ENCODE measurements around the gene STK17B.
A peak's percentile ranks its signal among the peaks of the same experiment; 100 is the strongest.
"Not testable (repeated sequence)": the region's sequence is repeated elsewhere in the genome, so short reads cannot be mapped to it uniquely, and the experiment has no call there.

The STK17B gene

GRCh38 chr2:196200557-196200956 lies 29.2 kb upstream of the STK17B start:
- H3K4me3 Mint-ChIP-seq, result peak overlapping the region; percentile 63
- DNase-seq (ENCODE audit: low spot score), result peak; percentile 62
- peaks cover 45% of the 10 kb centered on the region for H3K4me1 Mint-ChIP-seq (ENCODE audit: low read depth)
- H3K36me3 Mint-ChIP-seq (ENCODE audit: low read depth), result peaks cover 18% of the 10 kb centered on the region
- peak overlapping the region; percentile 85 for H3K27ac Mint-ChIP-seq
- H3K27me3 Mint-ChIP-seq (ENCODE audit: low read depth), result no peaks in the 10 kb centered on the region
- peaks cover 11% of the 10 kb centered on the region for H3K9me3 Mint-ChIP-seq

GRCh38 chr2:196195758-196196157 lies 24.4 kb upstream of the STK17B start:
- no peak for DNase-seq (ENCODE audit: low spot score)
- Mint-ChIP-seq H3K4me3 (no peak overlapping the region), H3K27me3 (ENCODE audit: low read depth) (no peaks in the 10 kb centered on the region), H3K9me3 (peaks cover 28% of the 10 kb centered on the region), H3K36me3 (ENCODE audit: low read depth) (peaks cover 29% of the 10 kb centered on the region), H3K27ac (peak overlapping the region; percentile 61), H3K4me1 (ENCODE audit: low read depth) (peaks cover 52% of the 10 kb centered on the region)

GRCh38 chr2:196195302-196195701 lies 23.9 kb upstream of the STK17B start:
- H3K36me3 Mint-ChIP-seq (ENCODE audit: low read depth), result peaks cover 29% of the 10 kb centered on the region
- H3K9me3 Mint-ChIP-seq, result peaks cover 28% of the 10 kb centered on the region
- H3K4me1 Mint-ChIP-seq (ENCODE audit: low read depth), result peaks cover 52% of the 10 kb centered on the region
- H3K27me3 Mint-ChIP-seq (ENCODE audit: low read depth), result no peaks in the 10 kb centered on the region
- H3K27ac Mint-ChIP-seq, result no peak overlapping the region
- DNase-seq (ENCODE audit: low spot score), result no peak
- peak overlapping the region; percentile 30 for H3K4me3 Mint-ChIP-seq

GRCh38 chr2:196191541-196191940 lies 20.2 kb upstream of the STK17B start:
- Mint-ChIP-seq H3K4me1 (ENCODE audit: low read depth) (peaks cover 49% of the 10 kb centered on the region), H3K4me3 (no peak overlapping the region), H3K27me3 (ENCODE audit: low read depth) (no peaks in the 10 kb centered on the region), H3K9me3 (peaks cover 35% of the 10 kb centered on the region), H3K27ac (no peak overlapping the region), H3K36me3 (ENCODE audit: low read depth) (peaks cover 33% of the 10 kb centered on the region)
- DNase-seq (ENCODE audit: low spot score), result no peak

- Mint-ChIP-seq H3K27ac (no peak overlapping the region), H3K36me3 (ENCODE audit: low read depth) (peaks cover 27% of the 10 kb centered on the region), H3K27me3 (ENCODE audit: low read depth) (no peaks in the 10 kb centered on the region), H3K9me3 (peaks cover 30% of the 10 kb centered on the region), H3K4me1 (ENCODE audit: low read depth) (peaks cover 50% of the 10 kb centered on the region), H3K4me3 (no peak overlapping the region)
- no peak for DNase-seq (ENCODE audit: low spot score)
These were observed 16.6 kb upstream of the STK17B start for GRCh38 chr2:196187898-196188458.

GRCh38 chr2:196187175-196187700 lies 15.9 kb upstream of the STK17B start:
- not testable (repeated sequence) for H3K4me3 Mint-ChIP-seq; H3K27me3 Mint-ChIP-seq (ENCODE audit: low read depth); DNase-seq (ENCODE audit: low spot score); H3K27ac Mint-ChIP-seq
- Mint-ChIP-seq H3K4me1 (ENCODE audit: low read depth) (peaks cover 53% of the 10 kb centered on the region), H3K9me3 (peaks cover 24% of the 10 kb centered on the region), H3K36me3 (ENCODE audit: low read depth) (peaks cover 22% of the 10 kb centered on the region)

- Mint-ChIP-seq H3K27ac (no peak overlapping the region), H3K4me3 (no peak overlapping the region), H3K9me3 (peaks cover 20% of the 10 kb centered on the region), H3K4me1 (ENCODE audit: low read depth) (peaks cover 54% of the 10 kb centered on the region), H3K27me3 (ENCODE audit: low read depth) (no peaks in the 10 kb centered on the region), H3K36me3 (ENCODE audit: low read depth) (peaks cover 19% of the 10 kb centered on the region)
- DNase-seq (ENCODE audit: low spot score), result no peak
These were observed 15.0 kb upstream of the STK17B start for GRCh38 chr2:196186266-196186980.

- no peak for DNase-seq (ENCODE audit: low spot score)
- H3K4me3 Mint-ChIP-seq, result peak overlapping the region; percentile 35
- peaks cover 58% of the 10 kb centered on the region for H3K4me1 Mint-ChIP-seq (ENCODE audit: low read depth)
- peaks cover 24% of the 10 kb centered on the region for H3K36me3 Mint-ChIP-seq (ENCODE audit: low read depth)
- H3K27ac Mint-ChIP-seq, result peak overlapping the region; percentile 88
- H3K27me3 Mint-ChIP-seq (ENCODE audit: low read depth), result no peaks in the 10 kb centered on the region
- H3K9me3 Mint-ChIP-seq, result peaks cover 20% of the 10 kb centered on the region
These were observed 13.5 kb upstream of the STK17B start for GRCh38 chr2:196184921-196185320.

- H3K27ac Mint-ChIP-seq, result peak overlapping the region; percentile 88
- no peaks in the 10 kb centered on the region for H3K27me3 Mint-ChIP-seq (ENCODE audit: low read depth)
- H3K36me3 Mint-ChIP-seq (ENCODE audit: low read depth), result peaks cover 26% of the 10 kb centered on the region
- H3K9me3 Mint-ChIP-seq, result peaks cover 20% of the 10 kb centered on the region
- peaks cover 66% of the 10 kb centered on the region for H3K4me1 Mint-ChIP-seq (ENCODE audit: low read depth)
- peak overlapping the region; percentile 76 for H3K4me3 Mint-ChIP-seq
- DNase-seq (ENCODE audit: low spot score), result no peak
These were observed 12.3 kb upstream of the STK17B start for GRCh38 chr2:196183528-196184231.

GRCh38 chr2:196183172-196183473 lies 11.7 kb upstream of the STK17B start:
- peaks cover 25% of the 10 kb centered on the region for H3K36me3 Mint-ChIP-seq (ENCODE audit: low read depth)
- H3K4me3 Mint-ChIP-seq, result peak overlapping the region; percentile 76
- H3K27me3 Mint-ChIP-seq (ENCODE audit: low read depth), result no peaks in the 10 kb centered on the region

GRCh38 chr2:196182439-196183171 lies 11.2 kb upstream of the STK17B start:
- Mint-ChIP-seq H3K27me3 (ENCODE audit: low read depth) (no peaks in the 10 kb centered on the region), H3K4me1 (ENCODE audit: low read depth) (peaks cover 68% of the 10 kb centered on the region), H3K36me3 (ENCODE audit: low read depth) (peaks cover 22% of the 10 kb centered on the region), H3K4me3 (peak overlapping the region; percentile 76), H3K27ac (peak overlapping the region; percentile 88), H3K9me3 (peaks cover 18% of the 10 kb centered on the region)
- no peak for DNase-seq (ENCODE audit: low spot score)

More at GRCh38 chr2:196183172-196183473, 11.7 kb upstream of the STK17B start:
- no peak for DNase-seq (ENCODE audit: low spot score)
- Mint-ChIP-seq H3K9me3 (peaks cover 20% of the 10 kb centered on the region), H3K27ac (peak overlapping the region; percentile 88), H3K4me1 (ENCODE audit: low read depth) (peaks cover 68% of the 10 kb centered on the region)

GRCh38 chr2:196181484-196181883 lies 10.1 kb upstream of the STK17B start:
- Mint-ChIP-seq H3K27me3 (ENCODE audit: low read depth) (no peaks in the 10 kb centered on the region), H3K9me3 (peaks cover 8% of the 10 kb centered on the region), H3K4me3 (peak overlapping the region; percentile 76), H3K27ac (peak overlapping the region; percentile 26), H3K36me3 (ENCODE audit: low read depth) (peaks cover 16% of the 10 kb centered on the region), H3K4me1 (ENCODE audit: low read depth) (peaks cover 74% of the 10 kb centered on the region)
- DNase-seq (ENCODE audit: low spot score), result no peak

GRCh38 chr2:196177124-196177523 lies 5.7 kb upstream of the STK17B start:
- peaks cover 11% of the 10 kb centered on the region for H3K36me3 Mint-ChIP-seq (ENCODE audit: low read depth)
- H3K9me3 Mint-ChIP-seq, result no peaks in the 10 kb centered on the region
- H3K27me3 Mint-ChIP-seq (ENCODE audit: low read depth), result no peaks in the 10 kb centered on the region
- peaks cover 78% of the 10 kb centered on the region for H3K4me1 Mint-ChIP-seq (ENCODE audit: low read depth)
- DNase-seq (ENCODE audit: low spot score), result no peak
- peak overlapping the region; percentile 70 for H3K4me3 Mint-ChIP-seq
- H3K27ac Mint-ChIP-seq, result peak overlapping the region; percentile 90

Data from T-helper 2 cell treated with Interferon-gamma antibody and Interleukin-4, amounts not matched to agents 5 μg/mL and 100 μg/mL, for 36 hours (primary cell).